ENCODE results near the gene NRBP1. TPM values are rescaled to one million over a fixed set of nuclear protein-coding genes. Genes with fewer than 3 reads are reported as not detected.

The NRBP1 gene
- total and polyA plus RNA-seq, 2 of the 8 experiments (the other 6 are each of a cell fraction or from before 2014, with no cell fraction given) = 115 to 145 TPM

- Histone ChIP-seq H3K9ac (replicated peaks in 1 of 4; ENCODE audit: extremely low read depth in 1 of 4, low read depth in 3 of 4, low read length in 3 of 4) (no peak overlapping the region), H4K5ac (ENCODE audit: insufficient read length, low read depth, low read length) (no peak overlapping the region), H3K27me3 (replicated peaks in 1 of 4; ENCODE audit: control insufficient read depth in 3 of 4, extremely low read depth in 1 of 4, insufficient read depth in 3 of 4, low read length in 3 of 4) (no peaks in the 10 kb centered on the region), H3K4me2 (ENCODE audit: insufficient read depth in 1 of 2, low read depth in 2 of 2, low read length in 2 of 2) (no peak overlapping the region), H4K20me1 (replicated peaks in 1 of 2; ENCODE audit: control insufficient read depth in 1 of 2, insufficient read depth in 2 of 2, low read length in 2 of 2) (peaks cover 2 to 10% of the 10 kb centered on the region in 2 experiments), H3K14ac (ENCODE audit: insufficient read length) (no peak overlapping the region), H2BK15ac (ENCODE audit: low read length) (no peak overlapping the region), H2BK20ac (ENCODE audit: low read length) (no peak overlapping the region), H3K36me3 (ENCODE audit: control insufficient read depth in 2 of 4, insufficient read depth in 4 of 4, low read length in 3 of 4) (peaks cover 0 to 17% (median 9%) of the 10 kb centered on the region in 4 experiments; a peak in 6 of 8 replicates), H3K79me2 (ENCODE audit: control insufficient read depth in 1 of 2, insufficient read depth in 2 of 2, low read length in 2 of 2) (peaks cover 2 to 70% of the 10 kb centered on the region in 2 experiments; a peak in 3 of 4 replicates), H3K23ac (ENCODE audit: insufficient read length) (no peak overlapping the region), H2BK5ac (ENCODE audit: low read depth, low read length) (no peak overlapping the region), H3K9me3 (ENCODE audit: insufficient read depth in 2 of 2, low read depth in 1 of 2, low read length in 1 of 2) (no peaks in the 10 kb centered on the region), H2AFZ (ENCODE audit: low read length) (no peak overlapping the region), H2BK12ac (ENCODE audit: low read depth, low read length) (no peak overlapping the region), H3K4me3 (ENCODE audit: extremely low read depth in 1 of 4, insufficient read depth in 2 of 4, low read depth in 3 of 4, low read length in 4 of 4) (no peak overlapping the region), H3K23me2 (ENCODE audit: low read depth, low read length) (no peaks in the 10 kb centered on the region), H2BK120ac (replicated peaks; ENCODE audit: low read depth, low read length) (no peak overlapping the region), H3K18ac (ENCODE audit: extremely low read depth, low read length) (no peak overlapping the region), H4K8ac (ENCODE audit: extremely low read depth, insufficient read depth, low read length) (no peak overlapping the region), H3K4me1 (replicated peaks in 1 of 4; ENCODE audit: control insufficient read depth in 3 of 4, insufficient read depth in 4 of 4, low read length in 3 of 4) (no peaks in the 10 kb centered on the region), H3K4ac (replicated peaks; ENCODE audit: insufficient read length, low read depth, low read length) (no peak overlapping the region), H3K56ac (replicated peaks; ENCODE audit: insufficient read length, low read depth, low read length) (no peak overlapping the region), H2AK5ac (ENCODE audit: low read depth, low read length) (no peak overlapping the region), H3K27ac (ENCODE audit: low read depth, low read length) (no peak overlapping the region), H4K91ac (replicated peaks; ENCODE audit: insufficient read length, low read length) (no peak overlapping the region), H3K79me1 (ENCODE audit: low read depth, low read length) (peaks cover 8% of the 10 kb centered on the region)
- ChIA-PET CTCF (ENCODE audit: partially characterized antibody) (interaction anchor here (0.6 to 1.0 kb wide), 3 partner anchors 14 to 386 kb away, joined by 3 to 4 read pairs (median 4); no protein-coding TSS in a partner anchor), POLR2A (ENCODE audit: partially characterized antibody) (interaction anchor here (0.9 to 1.9 kb wide), 3 partner anchors 11 to 68 kb away, joined by 3 to 7 read pairs (median 3); partner anchors contain the start of genes MPV17 and ZNF513)
- 91% methylated on average over 9 of the region's 9 CpGs; no CpG with 5 or more reads in 1 of the 2 experiments for WGBS, 2 experiments (ENCODE audit: extremely low coverage in 1 of 2, insufficient coverage in 1 of 2, insufficient read length in 1 of 2, insufficient replicate concordance in 2 of 2, low coverage in 1 of 2, low lambda C conversion rate in 2 of 2, missing lambda C conversion rate in 1 of 2)
- DNase-seq (ENCODE audit: low read depth in 1 of 2, low spot score in 2 of 2) = no peak
- no peak for FAIRE-seq
- TF ChIP-seq KDM5A (IDR thresholded peaks at IDR 0.05; ENCODE audit: low read length) (no peak), SP4 (IDR thresholded peaks at IDR 0.05; ENCODE audit: low read length) (no peak), CBX5 (IDR thresholded peaks at IDR 0.05; ENCODE audit: low read depth, low read length) (no peak), POU5F1 (IDR thresholded peaks at IDR 0.05; ENCODE audit: low read depth, low read length) (no peak), CHD1 (IDR thresholded peaks at IDR 0.05; ENCODE audit: low read depth, low read length) (no peak), SP2 (IDR thresholded peaks at IDR 0.05; ENCODE audit: low read length) (no peak), FOSL1 (IDR thresholded peaks at IDR 0.05; ENCODE audit: insufficient read depth, low read depth, low read length) (no peak), CEBPB (IDR thresholded peaks at IDR 0.05; ENCODE audit: low read depth, low read length) (no peak), RXRA (IDR thresholded peaks at IDR 0.05; ENCODE audit: insufficient read depth, low read depth, low read length) (no peak), RAD21 (IDR thresholded peaks at IDR 0.05 in 1 of 2, conservative IDR thresholded peaks at IDR 0.05 in 1 of 2; ENCODE audit: low read depth in 2 of 2, low read length in 2 of 2) (no peak), CHD2 (IDR thresholded peaks at IDR 0.05; ENCODE audit: low read length) (no peak), EZH2 (IDR thresholded peaks at IDR 0.05; ENCODE audit: low read depth, low read length, severe bottlenecking) (no peak), ZNF274 (IDR thresholded peaks at IDR 0.05; ENCODE audit: borderline replicate concordance, extremely low read depth, low read length) (no peak)
These were observed 37.4 kb upstream of the NRBP1 start for GRCh38 chr2:27390822-27391679.

All from H1 (cell line).